ENCODE data around the gene MMP24OS. TPM values are rescaled to one million over a fixed set of nuclear protein-coding genes. Genes with fewer than 3 reads are reported as not detected.
"Not testable (repeated sequence)": the region's sequence is repeated elsewhere in the genome, so short reads cannot be mapped to it uniquely, and the experiment has no call there.

MMP24OS gene
- total and polyA plus RNA-seq, 9 donors, result 8.8 to 33.9 (median 22.7) TPM

GRCh38 chr20:35319192-35319870 is 41.4 kb upstream of the MMP24OS start:
- Histone ChIP-seq H3K27ac (ENCODE audit: low read length) (peak overlapping the region; percentile 69), H3K4me3 (ENCODE audit: low read length) (no peak overlapping the region)

GRCh38 chr20:35318502-35319157 is 40.7 kb upstream of the MMP24OS start:
- H3K4me1 ChIP-seq (ENCODE audit: control insufficient read depth, insufficient read depth, low read length), result peaks cover 5% of the 10 kb centered on the region
- peak; percentile 61 for DNase-seq
- H3K27me3 ChIP-seq (ENCODE audit: control insufficient read depth, insufficient read depth, low read length), result no peaks in the 10 kb centered on the region
- H3K27ac ChIP-seq (ENCODE audit: low read length), result peak overlapping the region; percentile 69
- H3K36me3 ChIP-seq (ENCODE audit: control insufficient read depth, insufficient read depth, low read length), result peaks cover 8% of the 10 kb centered on the region
- H3K9me3 ChIP-seq (replicated peaks; ENCODE audit: control insufficient read depth, low read depth, low read length), result no peaks in the 10 kb centered on the region
- H3K4me3 ChIP-seq (ENCODE audit: low read length), result no peak overlapping the region
- 43% methylated on average over 1 of the region's 6 CpGs for WGBS (ENCODE audit: insufficient coverage)

More at GRCh38 chr20:35319192-35319870, 41.4 kb upstream of the MMP24OS start:
- Histone ChIP-seq H3K9me3 (replicated peaks; ENCODE audit: control insufficient read depth, low read depth, low read length) (no peaks in the 10 kb centered on the region), H3K4me1 (ENCODE audit: control insufficient read depth, insufficient read depth, low read length) (peaks cover 5% of the 10 kb centered on the region), H3K36me3 (ENCODE audit: control insufficient read depth, insufficient read depth, low read length) (peaks cover 5% of the 10 kb centered on the region), H3K27me3 (ENCODE audit: control insufficient read depth, insufficient read depth, low read length) (no peaks in the 10 kb centered on the region)
- DNase-seq, result no peak
- no CpG with 5 or more reads among the region's 5 CpGs for WGBS (ENCODE audit: insufficient coverage)

- peak overlapping the region; percentile 69 for H3K27ac ChIP-seq (ENCODE audit: low read length)
- WGBS (ENCODE audit: insufficient coverage), result 17% methylated on average over 1 of the region's 5 CpGs
- H3K4me3 ChIP-seq (ENCODE audit: low read length), result no peak overlapping the region
- no peaks in the 10 kb centered on the region for H3K9me3 ChIP-seq (replicated peaks; ENCODE audit: control insufficient read depth, low read depth, low read length)
- peaks cover 8% of the 10 kb centered on the region for H3K36me3 ChIP-seq (ENCODE audit: control insufficient read depth, insufficient read depth, low read length)
- peaks cover 5% of the 10 kb centered on the region for H3K4me1 ChIP-seq (ENCODE audit: control insufficient read depth, insufficient read depth, low read length)
- no peak for DNase-seq
- no peaks in the 10 kb centered on the region for H3K27me3 ChIP-seq (ENCODE audit: control insufficient read depth, insufficient read depth, low read length)
Observed at GRCh38 chr20:35317416-35318210, 39.7 kb upstream of the MMP24OS start.

- H3K9me3 ChIP-seq (replicated peaks; ENCODE audit: control insufficient read depth, low read depth, low read length), result no peaks in the 10 kb centered on the region
- peaks cover 12% of the 10 kb centered on the region for H3K36me3 ChIP-seq (ENCODE audit: control insufficient read depth, insufficient read depth, low read length)
- WGBS (ENCODE audit: insufficient coverage), result 92% methylated on average over 2 of the region's 2 CpGs
- H3K4me3 ChIP-seq (ENCODE audit: low read length), result no peak overlapping the region
- DNase-seq, result no peak
- no peak overlapping the region for H3K27ac ChIP-seq (ENCODE audit: low read length)
- H3K27me3 ChIP-seq (ENCODE audit: control insufficient read depth, insufficient read depth, low read length), result no peaks in the 10 kb centered on the region
- H3K4me1 ChIP-seq (ENCODE audit: control insufficient read depth, insufficient read depth, low read length), result peaks cover 5% of the 10 kb centered on the region
Observed at GRCh38 chr20:35316086-35316485, 38.2 kb upstream of the MMP24OS start.

GRCh38 chr20:35315632-35316020 is 37.7 kb upstream of the MMP24OS start:
- not testable (repeated sequence) for DNase-seq; H3K27ac ChIP-seq (ENCODE audit: low read length); H3K27me3 ChIP-seq (ENCODE audit: control insufficient read depth, insufficient read depth, low read length); H3K9me3 ChIP-seq (replicated peaks; ENCODE audit: control insufficient read depth, low read depth, low read length); H3K4me1 ChIP-seq (ENCODE audit: control insufficient read depth, insufficient read depth, low read length); H3K4me3 ChIP-seq (ENCODE audit: low read length)
- H3K36me3 ChIP-seq (ENCODE audit: control insufficient read depth, insufficient read depth, low read length), result peaks cover 15% of the 10 kb centered on the region
- 100% methylated on average over 1 of the region's 7 CpGs for WGBS (ENCODE audit: insufficient coverage)

- peaks cover 5% of the 10 kb centered on the region for H3K4me1 ChIP-seq (ENCODE audit: control insufficient read depth, insufficient read depth, low read length)
- no peaks in the 10 kb centered on the region for H3K27me3 ChIP-seq (ENCODE audit: control insufficient read depth, insufficient read depth, low read length)
- no peaks in the 10 kb centered on the region for H3K9me3 ChIP-seq (replicated peaks; ENCODE audit: control insufficient read depth, low read depth, low read length)
- H3K4me3 ChIP-seq (ENCODE audit: low read length), result no peak overlapping the region
- peaks cover 15% of the 10 kb centered on the region for H3K36me3 ChIP-seq (ENCODE audit: control insufficient read depth, insufficient read depth, low read length)
- no peak for DNase-seq
- WGBS (ENCODE audit: insufficient coverage), result 64% methylated on average over 3 of the region's 3 CpGs
- no peak overlapping the region for H3K27ac ChIP-seq (ENCODE audit: low read length)
Observed at GRCh38 chr20:35314816-35315631, 37.1 kb upstream of the MMP24OS start.

- Histone ChIP-seq H3K4me3 (ENCODE audit: low read length) (no peak overlapping the region), H3K27me3 (ENCODE audit: control insufficient read depth, insufficient read depth, low read length) (no peaks in the 10 kb centered on the region), H3K27ac (ENCODE audit: low read length) (no peak overlapping the region), H3K36me3 (ENCODE audit: control insufficient read depth, insufficient read depth, low read length) (peaks cover 19% of the 10 kb centered on the region), H3K4me1 (ENCODE audit: control insufficient read depth, insufficient read depth, low read length) (peaks cover 7% of the 10 kb centered on the region), H3K9me3 (replicated peaks; ENCODE audit: control insufficient read depth, low read depth, low read length) (no peaks in the 10 kb centered on the region)
- WGBS (ENCODE audit: insufficient coverage), result no CpG with 5 or more reads among the region's 1 CpG
- no peak for DNase-seq
Observed at GRCh38 chr20:35312318-35312717, 34.4 kb upstream of the MMP24OS start.

- Histone ChIP-seq H3K36me3 (ENCODE audit: control insufficient read depth, insufficient read depth, low read length) (peaks cover 23% of the 10 kb centered on the region), H3K4me1 (ENCODE audit: control insufficient read depth, insufficient read depth, low read length) (peaks cover 11% of the 10 kb centered on the region), H3K9me3 (replicated peaks; ENCODE audit: control insufficient read depth, low read depth, low read length) (no peaks in the 10 kb centered on the region), H3K4me3 (ENCODE audit: low read length) (no peak overlapping the region), H3K27ac (ENCODE audit: low read length) (no peak overlapping the region), H3K27me3 (ENCODE audit: control insufficient read depth, insufficient read depth, low read length) (no peaks in the 10 kb centered on the region)
- no peak for DNase-seq
- no CpG with 5 or more reads among the region's 5 CpGs for WGBS (ENCODE audit: insufficient coverage)
Observed at GRCh38 chr20:35311822-35312221, 33.9 kb upstream of the MMP24OS start.

GRCh38 chr20:35311409-35311808 is 33.5 kb upstream of the MMP24OS start:
- DNase-seq, result no peak
- H3K27me3 ChIP-seq (ENCODE audit: control insufficient read depth, insufficient read depth, low read length), result no peaks in the 10 kb centered on the region
- H3K4me1 ChIP-seq (ENCODE audit: control insufficient read depth, insufficient read depth, low read length), result peaks cover 11% of the 10 kb centered on the region
- no peak overlapping the region for H3K4me3 ChIP-seq (ENCODE audit: low read length)
- H3K9me3 ChIP-seq (replicated peaks; ENCODE audit: control insufficient read depth, low read depth, low read length), result no peaks in the 10 kb centered on the region
- H3K27ac ChIP-seq (ENCODE audit: low read length), result no peak overlapping the region
- peaks cover 26% of the 10 kb centered on the region for H3K36me3 ChIP-seq (ENCODE audit: control insufficient read depth, insufficient read depth, low read length)
- WGBS (ENCODE audit: insufficient coverage), result 94% methylated on average over 2 of the region's 2 CpGs

Measured in muscle of leg (tissue), 11 donors.